OCI-LY1 (cell line): ENCODE results near the gene KRT12.

Experiments
- CTCF ChIP-seq: fragments of 200-600 bp; sonication (generic), shearing (Covaris generic); IDR thresholded peaks from 2 replicates; pipeline ENCODE4 v1.5.1; 2017; ENCODE audit warnings: mild to moderate bottlenecking, antibody characterized with exemption, low read length, moderate library complexity, mixed read lengths
- EZH2 ChIP-seq: fragments of 200-600 bp; sonication (generic), shearing (Covaris generic); IDR thresholded peaks from 2 replicates; pipeline ENCODE4 v1.8.0; 2017; ENCODE audit warnings: borderline replicate concordance, mixed run types, mild to moderate bottlenecking, antibody characterized with exemption, low read length, moderate library complexity, mixed read lengths

- TF ChIP-seq CTCF (peak; percentile 19; the same call in 1 of the 2 replicates), EZH2 (no peak)
Measured at GRCh38 chr17:40884708-40885512, 17.9 kb upstream of the KRT12 start, which contains the start of gene KRT20.
